ENCODE measurements around the gene GABRB2.
"Not testable (repeated sequence)": the region's sequence is repeated elsewhere in the genome, so short reads cannot be mapped to it uniquely, and the experiment has no call there.

The GABRB2 gene

DNA sequence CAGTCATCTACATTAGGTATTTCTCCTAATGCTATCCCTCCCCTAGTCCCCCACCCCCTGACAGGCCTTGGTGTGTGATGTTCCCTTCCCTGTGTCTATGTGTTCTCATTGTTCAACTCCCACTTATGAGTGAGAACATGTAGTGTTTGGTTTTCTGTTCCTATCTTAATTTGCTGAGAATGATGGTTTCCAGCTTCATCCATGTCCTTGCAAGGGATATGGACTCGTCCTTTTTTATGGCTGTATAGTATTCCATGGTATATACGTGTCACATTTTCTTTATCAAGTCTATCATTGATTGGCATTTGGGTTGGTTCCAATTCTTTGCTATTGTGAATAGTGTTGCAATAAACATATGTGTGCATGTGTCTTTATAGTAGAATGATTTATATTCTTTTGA, 249.1 kb downstream of the GABRB2 start:
- DNase-seq (ENCODE audit: low spot score): not testable (repeated sequence)

DNA sequence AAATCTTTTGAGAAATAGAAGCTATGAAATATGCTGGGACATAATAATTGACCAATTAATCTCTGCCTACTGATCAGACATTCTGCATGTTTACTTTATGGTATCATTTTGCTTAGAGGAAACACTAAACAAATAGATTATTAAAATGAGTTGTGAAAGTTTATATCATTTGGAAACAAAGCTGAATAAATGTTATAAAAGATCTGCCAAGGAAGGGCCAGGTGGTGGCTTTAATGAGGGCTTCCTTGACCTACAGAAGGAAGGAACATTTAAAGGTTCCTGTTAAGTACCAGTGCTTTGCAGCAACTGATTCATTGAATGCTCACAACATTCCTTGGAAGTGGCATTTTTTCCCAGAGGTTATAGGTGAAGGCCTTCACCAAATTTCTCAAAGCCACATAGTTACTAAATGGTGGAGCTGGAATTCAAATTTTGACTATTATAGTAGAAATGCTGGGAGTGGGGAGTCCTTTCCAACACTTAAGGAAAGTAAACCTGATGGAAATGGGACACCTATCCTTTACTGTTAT, 250.7 kb downstream of the GABRB2 start:
- no peak for DNase-seq (ENCODE audit: low spot score)

DNA sequence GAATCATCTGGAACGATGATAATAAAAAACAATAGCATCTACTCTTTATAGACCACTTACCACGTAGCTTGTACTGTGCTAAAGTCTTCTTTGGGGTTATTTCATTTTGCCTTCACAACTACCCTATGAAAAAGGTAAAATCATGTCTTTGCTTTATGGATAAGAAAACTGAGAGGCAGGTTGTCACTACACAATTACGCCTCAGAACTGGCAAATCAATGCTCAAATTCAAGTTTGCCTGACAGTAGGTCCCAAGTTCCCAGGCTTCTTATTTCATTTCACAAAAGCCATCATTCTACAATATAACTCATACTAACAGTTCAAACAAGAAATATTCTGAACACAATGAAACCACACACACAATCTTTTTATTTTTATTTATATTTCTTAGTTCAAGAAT, 258.5 kb downstream of the GABRB2 start:
- no peak for DNase-seq (ENCODE audit: low spot score)

DNA sequence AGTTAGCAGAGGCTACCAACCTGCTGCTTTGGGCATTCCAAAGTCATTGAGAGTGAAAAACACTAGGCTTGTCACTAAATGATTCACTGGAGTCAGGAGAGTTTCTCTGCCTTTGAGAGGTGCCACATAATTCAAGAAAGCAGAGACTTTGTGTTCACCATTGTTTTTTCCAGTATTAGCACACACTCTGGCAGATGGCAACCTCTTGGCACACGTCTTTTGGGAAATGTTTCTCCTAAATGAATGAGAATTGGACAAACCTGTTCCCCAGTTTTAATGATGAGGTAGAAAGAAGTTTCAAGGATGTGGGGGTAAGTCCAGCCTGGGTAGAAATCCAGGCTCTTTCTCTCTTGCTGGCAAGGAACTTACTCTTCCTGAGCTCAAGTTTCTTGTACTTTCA, 259.1 kb downstream of the GABRB2 start:
- DNase-seq (ENCODE audit: low spot score): no peak

DNA sequence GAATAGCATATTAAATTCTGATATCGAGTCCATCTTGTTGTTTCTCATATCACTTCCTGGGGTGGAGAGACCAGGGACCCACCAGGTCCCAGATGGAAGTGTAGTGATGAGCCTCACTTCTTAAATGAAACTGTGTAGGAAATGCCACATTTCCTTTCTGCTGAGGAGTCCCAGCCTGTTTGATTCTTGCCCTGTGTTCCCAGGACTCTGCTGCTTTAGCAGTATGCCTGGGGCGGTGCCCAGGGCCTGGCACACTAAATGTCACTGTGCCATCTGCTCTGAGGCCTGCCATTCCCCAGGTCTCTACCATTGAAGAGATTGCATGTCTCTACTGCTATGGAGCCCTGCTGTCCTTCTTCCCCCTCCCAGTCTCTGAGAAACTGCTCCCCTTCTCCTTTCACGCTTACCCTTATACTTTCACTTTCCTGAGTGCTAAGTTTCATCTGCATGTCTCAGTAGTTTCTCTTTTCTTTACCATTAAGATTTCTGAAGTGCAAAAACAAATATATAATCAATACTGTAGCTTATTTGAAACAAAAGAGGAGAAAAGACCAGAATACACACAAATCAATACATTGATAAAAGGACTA, 260.4 kb downstream of the GABRB2 start:
- DNase-seq (ENCODE audit: low spot score): no peak

DNA sequence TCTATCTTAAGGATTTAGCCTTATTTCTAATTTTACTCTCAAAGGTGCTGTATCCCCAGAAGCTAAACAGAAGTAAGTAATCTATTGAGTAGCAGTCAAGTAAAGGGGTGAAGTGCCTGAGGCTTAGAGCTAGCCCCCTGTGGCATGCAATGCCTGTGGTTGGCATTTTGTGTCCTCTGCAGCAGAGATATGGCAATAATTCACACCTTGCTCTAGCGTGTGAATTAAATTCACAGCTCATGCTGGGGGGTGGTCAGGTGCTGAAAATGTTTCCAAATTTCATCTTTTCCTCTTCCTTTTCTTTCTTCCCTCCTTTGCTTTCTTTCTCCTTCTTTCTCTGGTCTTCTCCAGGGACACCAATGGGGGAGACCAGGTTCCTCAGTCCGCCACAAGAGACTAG, 262.1 kb downstream of the GABRB2 start:
- DNase-seq (ENCODE audit: low spot score): no peak

DNA sequence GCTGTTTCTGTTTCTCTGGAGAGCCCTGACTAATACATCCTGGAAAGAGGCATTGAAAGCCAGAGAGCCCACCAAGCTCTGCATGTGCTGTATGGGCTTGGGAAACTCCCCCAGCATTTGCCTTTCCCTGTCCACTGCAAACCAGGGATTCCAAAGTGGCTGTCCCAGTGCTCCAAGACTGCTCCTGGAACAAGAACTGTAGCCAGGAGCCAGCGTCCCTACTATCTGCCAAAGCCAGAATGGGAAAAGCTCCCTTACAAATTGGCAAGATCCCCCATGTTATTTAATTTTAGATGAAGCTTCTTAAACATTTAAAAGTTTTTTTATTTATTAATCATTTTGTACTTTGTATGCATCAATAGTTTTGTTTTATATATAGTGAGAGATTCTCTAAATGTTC, 263.2 kb downstream of the GABRB2 start:
- DNase-seq (ENCODE audit: low spot score): no peak

DNA sequence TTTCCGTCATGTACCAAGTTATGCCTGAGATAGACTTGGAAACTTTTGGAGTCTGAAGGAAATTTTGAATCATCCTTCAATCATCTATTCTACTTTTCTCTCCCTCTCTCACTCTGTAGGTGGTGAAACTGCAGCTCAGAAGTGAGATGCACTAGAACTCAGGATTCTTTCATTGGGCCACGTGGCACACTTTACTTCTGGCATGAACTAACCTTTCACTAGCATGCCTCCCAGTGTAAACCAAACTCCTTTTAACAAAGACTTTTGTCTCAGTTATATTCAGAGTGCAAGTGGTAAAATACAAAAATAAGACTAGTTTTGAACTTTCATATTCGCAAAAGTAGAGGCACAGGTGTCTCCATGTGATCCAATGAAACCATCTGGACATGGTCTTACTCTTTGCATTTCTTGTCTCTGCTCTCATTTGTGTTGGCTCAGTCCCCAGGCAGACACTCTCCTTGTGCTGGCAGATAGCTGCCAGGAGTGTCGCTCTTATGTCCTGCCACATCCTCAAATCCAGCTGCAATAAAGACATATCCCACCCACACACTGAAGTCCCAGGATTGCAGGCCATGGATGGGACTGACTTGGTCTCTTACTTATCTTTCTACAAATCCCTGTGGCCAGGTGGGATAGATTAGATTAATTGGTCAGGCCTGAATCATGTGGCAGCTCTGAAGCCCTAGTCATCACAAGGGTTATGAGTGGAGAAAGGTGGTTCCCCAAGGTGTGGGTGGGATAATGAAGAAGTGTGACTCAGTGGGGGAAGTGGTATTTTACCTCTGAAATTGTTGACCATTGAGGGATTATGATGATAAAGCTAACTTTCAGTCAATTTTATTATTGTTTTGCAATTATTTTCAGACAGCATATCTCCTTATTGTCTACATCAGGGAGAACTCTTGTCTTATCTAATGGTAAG, 267.5 kb downstream of the GABRB2 start:
- no peak for DNase-seq (ENCODE audit: low spot score)

DNA sequence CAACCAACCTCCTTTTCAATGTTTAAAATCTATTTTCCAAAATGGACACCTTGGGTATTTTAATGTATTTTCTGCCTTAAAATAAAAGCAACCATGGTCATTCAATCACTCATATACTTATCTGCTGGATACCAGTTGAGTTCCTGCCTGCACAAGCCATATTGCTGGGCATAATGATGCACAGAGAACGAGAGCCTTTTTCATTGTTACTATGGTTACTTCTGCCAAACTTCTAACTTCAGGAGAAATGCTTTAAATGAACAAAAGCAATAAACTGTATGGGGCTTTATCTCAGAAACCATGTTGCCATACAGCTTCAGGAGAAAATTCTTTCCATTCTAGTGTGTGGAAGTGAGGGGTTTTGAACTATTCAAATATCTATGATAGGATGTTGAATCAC, 269.5 kb downstream of the GABRB2 start:
- no peak for DNase-seq (ENCODE audit: low spot score)

DNA sequence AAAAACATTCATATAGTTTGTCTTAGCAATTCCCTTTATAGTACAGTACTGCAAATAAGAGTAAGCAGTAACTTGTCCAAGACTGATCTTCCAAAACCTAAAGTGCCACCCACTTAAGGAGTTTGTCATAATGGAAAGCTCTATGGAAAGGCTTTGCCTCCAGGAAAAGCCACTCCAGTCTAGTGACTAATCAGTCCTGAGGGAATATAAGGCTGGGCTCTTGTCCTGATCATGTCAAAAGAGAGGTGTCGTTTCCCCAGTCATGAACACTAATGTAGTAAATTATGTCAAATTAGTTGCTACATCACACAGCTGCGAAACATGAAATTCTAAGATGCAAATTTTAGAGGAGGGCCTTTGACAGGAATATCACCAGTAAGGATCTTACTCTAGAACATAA, 271.6 kb downstream of the GABRB2 start:
- no peak for DNase-seq (ENCODE audit: low spot score)

DNA sequence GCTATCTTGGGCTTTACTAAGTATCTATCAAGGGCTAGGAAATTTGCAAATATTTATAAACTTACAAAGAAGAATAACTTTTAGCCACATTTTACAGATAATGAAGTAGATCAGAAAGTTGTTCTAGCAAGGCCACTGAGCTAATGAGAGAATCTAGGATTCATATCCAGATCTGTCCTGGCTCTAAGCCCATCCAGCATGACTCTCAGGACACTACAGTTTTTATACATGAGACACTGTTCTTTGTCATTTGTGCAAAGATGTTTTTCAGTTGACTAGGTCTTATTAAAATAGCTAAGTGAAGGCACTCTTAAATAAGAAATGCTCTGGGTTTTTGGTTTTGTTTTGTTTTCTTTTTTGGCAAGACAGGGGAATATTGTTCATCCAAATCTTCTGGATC, 273.1 kb downstream of the GABRB2 start:
- no peak for DNase-seq (ENCODE audit: low spot score)

DNA sequence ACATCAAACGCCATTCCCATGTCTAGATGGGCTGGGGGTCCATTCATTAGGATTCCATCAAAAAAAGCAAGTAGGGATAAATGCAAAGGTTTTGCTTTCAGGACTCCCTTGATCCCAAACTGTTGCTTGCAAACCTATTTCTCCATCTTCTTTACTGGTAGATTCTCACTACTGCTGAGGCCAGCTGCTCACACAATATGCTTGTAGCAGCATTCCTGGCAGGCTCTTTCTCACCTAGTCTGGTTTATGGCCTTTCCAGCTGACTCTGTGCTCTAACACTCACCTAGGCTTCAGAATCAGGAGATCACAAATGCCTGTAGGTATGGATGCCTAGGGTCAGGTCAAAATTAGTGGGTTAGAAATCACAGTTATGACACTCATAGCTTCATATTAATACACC, 274.7 kb downstream of the GABRB2 start:
- no peak for DNase-seq (ENCODE audit: low spot score)

DNA sequence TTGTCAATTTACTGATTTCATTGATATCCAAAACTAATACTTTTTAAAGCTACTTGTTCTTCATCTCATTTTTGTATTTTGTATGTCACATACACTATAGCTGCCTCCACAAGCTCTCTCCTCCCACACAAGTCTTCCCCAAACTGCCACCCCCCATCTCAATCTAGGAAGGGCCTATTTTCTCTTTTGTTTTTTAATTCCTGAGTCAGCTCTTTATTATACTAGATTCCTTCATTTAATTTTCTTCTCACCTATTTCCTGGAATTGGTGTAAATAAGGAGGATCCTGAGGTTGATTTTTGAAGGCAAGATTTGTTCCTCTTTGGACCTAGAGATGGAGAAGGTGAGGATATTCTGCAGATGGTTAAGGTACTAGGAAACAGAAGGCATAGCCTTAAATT, 277.4 kb downstream of the GABRB2 start:
- DNase-seq (ENCODE audit: low spot score): no peak

DNA sequence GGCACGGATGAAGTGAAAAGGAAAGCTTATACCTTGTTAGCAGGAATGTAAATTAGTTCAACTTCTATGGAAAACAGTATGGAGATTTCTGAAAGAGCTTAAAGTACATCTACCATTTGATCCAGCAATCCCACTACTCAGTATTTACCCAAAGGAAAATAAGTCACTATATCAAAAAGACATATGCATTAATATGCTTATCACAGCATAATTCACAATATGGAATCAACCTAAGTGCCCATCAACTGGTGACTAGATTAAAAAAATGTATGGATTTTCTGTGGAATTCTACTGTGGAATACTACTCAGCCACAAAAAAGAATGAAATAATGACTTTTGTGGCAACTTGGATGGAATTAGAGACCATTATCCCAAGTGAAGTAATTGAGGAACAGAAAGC, 279.6 kb downstream of the GABRB2 start:
- no peak for DNase-seq (ENCODE audit: low spot score)

DNA sequence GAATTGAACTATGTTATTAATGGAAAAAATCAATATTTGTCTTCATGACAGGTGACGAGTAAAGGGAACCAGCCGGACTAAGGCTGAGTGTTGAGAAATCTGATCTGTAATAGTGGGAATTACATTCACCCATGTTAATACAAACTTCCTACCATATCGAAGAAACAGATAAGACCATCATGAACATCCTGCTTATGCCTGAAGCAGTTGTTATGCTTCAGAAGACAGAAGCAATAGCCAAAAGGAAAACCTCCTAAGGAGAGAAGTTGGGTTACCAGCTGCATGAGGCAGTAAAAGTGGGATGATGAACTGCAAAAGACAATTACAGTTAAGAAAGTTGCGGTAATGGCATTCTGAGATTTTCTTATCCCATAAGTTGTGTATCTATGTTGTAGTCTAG, 281.5 kb downstream of the GABRB2 start:
- no peak for DNase-seq (ENCODE audit: low spot score)

DNA sequence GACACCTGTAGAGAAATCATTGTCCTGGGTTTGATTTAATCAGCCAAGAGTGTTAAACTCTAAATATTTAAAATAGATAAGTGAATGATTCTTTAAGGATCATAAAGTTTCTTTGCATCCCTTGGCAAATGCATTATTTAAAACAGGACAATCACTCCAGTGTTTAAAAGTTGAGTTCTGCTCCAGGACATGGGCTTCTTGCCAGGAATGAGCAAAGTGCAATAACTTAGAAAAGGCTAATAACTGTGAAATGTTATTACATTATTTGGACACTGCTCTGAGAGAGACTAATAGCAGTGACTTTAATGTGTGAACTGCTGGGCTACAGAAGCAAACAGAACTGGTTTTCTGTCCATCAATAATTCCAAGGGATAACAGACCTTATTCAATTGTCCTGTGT, 283.3 kb downstream of the GABRB2 start:
- DNase-seq (ENCODE audit: low spot score): no peak

DNA sequence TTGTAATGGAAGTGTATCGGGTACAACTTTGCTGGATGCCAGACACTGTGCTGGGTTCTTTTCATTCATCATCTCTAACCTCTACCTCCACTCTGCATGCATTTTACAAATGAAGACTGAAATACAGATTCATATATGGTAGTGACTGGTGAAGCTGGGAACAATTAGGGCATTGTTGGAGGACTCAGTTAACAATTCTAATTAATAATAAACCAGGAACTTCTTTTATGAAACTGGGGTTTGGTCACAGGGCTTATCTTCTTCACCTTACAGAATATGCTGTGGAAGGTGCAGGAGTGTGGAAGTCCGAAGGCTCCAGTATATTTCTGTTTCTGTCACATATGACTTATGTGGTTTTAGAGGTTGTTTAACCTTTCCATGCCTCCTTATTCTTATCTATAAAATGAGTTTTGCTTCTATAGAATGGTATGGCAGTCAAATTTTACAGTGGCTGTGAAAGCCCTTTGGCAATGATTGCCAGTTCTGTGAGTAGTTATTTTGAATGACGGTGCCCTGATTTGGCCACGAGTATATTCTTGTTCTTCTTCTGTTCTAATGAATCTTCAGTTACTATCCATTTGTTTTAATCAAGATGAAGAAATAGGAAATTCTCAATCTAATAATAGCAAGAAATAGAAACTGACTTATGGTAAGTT, 284.7 kb downstream of the GABRB2 start:
- no peak for DNase-seq (ENCODE audit: low spot score)

DNA sequence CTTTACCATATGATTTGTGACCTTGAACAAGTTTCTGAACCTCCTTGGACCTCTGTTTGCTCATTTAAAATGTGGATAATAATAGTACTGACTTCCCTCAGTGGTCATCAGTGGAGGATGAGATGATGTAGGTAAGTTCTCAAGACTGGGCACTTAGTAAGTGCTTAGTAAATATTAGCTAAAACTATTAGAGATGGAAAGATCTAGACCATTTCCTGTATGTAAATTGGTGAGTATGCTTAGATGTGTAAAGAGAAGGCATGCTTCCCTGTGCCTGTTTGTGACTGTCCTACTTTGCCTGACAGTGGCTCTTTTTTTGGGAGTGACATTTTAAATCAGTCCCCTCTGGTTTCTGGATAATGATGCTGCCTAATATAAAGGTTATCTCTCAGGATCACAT, 288.1 kb downstream of the GABRB2 start:
- no peak for DNase-seq (ENCODE audit: low spot score)

DNA sequence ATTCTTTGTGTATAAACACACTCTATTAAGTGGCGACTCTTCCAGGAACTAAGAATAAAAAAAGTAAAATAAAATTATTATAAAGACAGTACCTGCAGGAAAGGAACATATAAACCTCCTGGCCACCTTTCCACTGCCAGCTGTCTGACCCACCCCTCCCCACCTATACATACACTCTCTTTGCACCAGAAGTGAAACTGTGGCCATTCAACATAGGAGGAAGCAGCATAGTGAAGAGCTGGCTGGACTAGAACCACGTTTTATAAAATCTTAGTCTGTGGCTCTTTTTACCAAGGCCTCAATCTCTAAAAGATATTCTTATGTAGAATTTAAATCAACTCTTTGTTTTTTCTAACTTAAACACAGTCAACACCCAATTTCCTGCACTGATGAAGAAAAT, 289.6 kb downstream of the GABRB2 start:
- DNase-seq (ENCODE audit: low spot score): no peak

DNA sequence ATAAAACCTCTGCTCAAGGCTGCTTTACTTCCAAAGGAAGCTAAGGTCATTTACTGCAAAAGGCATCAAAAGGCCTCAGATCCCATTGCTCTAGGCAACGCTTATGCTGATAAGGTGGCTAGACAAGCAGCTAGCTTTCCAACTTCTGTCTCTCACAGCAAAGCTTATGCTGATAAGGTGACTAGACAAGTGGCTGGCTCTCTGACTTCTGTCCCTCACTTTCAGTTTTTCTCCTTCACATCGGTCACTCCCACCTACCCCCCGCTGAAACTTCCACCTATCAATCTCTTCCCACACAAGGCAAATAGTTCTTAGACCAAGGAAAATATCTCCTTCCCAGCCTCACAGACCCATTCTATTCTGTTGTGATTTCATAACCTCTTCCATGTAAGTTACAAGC, 293.6 kb downstream of the GABRB2 start:
- not testable (repeated sequence) for DNase-seq (ENCODE audit: low spot score)

DNA sequence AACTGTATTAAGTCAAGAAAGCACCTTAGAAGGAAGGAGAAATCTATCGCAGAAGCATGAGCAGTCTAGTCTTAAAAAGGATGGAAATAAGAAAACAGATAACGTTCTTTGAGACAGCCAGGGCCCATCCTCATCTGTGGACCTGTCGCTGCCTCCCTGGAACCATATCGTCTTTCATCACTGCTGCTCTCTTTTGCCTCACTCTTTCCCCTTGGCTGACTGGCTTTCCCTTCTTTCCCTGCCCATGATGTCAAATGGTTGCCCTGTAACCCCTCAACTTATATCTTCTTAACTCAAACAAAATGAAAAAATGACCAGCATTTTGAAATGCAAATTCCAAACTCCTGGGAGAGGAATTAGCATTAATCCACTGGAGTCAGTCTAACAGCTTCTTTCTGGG, 299.8 kb downstream of the GABRB2 start:
- no peak for DNase-seq (ENCODE audit: low spot score)

DNA sequence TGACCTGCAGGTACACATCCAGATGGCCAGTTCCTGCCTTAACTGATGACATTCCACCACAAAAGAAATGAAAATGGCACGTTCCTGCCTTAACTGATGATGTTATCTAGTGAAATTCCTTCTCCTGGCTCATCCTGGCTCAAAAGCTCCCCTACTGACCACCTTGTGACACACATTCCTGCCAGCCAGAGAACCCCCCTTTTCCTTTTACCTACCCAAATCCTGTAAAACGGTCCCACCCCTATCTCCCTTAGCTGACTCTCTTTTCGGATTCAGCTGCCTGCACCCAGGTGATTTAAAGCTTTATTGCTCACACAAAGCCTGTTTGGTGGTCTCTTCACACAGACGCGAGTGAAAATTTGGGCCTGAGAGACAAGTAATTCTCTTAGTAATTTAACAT, 300.7 kb downstream of the GABRB2 start:
- DNase-seq (ENCODE audit: low spot score): not testable (repeated sequence)

Data from CD4-positive, alpha-beta T cell treated with Interleukin-15 for 4 hours (primary cell).